Glutamatergic neuron (in vitro differentiated cells): Measurements from ENCODE around the gene E4F1. TPM values are rescaled to one million over a fixed set of nuclear protein-coding genes. Genes with fewer than 3 reads are reported as not detected.

ENCODE experiments used
- DNase-seq: peaks from one replicate; pipeline ENCODE4 v3.0.0; 2022
- H3K27ac Mint-ChIP-seq: one replicate; pipeline ENCODE4 v1.8.0; 2020; ENCODE audit warnings: mild to moderate bottlenecking, mixed read lengths, inconsistent platforms; ENCODE audit not compliant: unreplicated experiment
- H3K27me3 Mint-ChIP-seq: one replicate; pipeline ENCODE4 v1.8.0; 2020; ENCODE audit warnings: mild to moderate bottlenecking, moderate library complexity, mixed read lengths, inconsistent platforms; ENCODE audit not compliant: unreplicated experiment
- H3K36me3 Mint-ChIP-seq: one replicate; pipeline ENCODE4 v1.8.0; 2020; ENCODE audit warnings: mild to moderate bottlenecking, mixed read lengths, inconsistent platforms; ENCODE audit not compliant: unreplicated experiment
- H3K4me1 Mint-ChIP-seq: one replicate; pipeline ENCODE4 v1.8.0; 2020; ENCODE audit warnings: mild to moderate bottlenecking, low read depth, mixed read lengths, inconsistent platforms; ENCODE audit not compliant: unreplicated experiment
- H3K4me3 Mint-ChIP-seq: one replicate; pipeline ENCODE4 v1.8.0; 2020; ENCODE audit warnings: mild to moderate bottlenecking, mixed read lengths, inconsistent platforms; ENCODE audit not compliant: unreplicated experiment
- H3K9me3 Mint-ChIP-seq: one replicate; pipeline ENCODE4 v1.8.0; 2020; ENCODE audit warnings: mild to moderate bottlenecking, moderate library complexity, mixed read lengths, inconsistent platforms; ENCODE audit not compliant: unreplicated experiment
- CTCF ChIP-seq: fragments of 200-600 bp; sonication (generic); IDR thresholded peaks from one replicate; pipeline ENCODE4 v1.5.0; 2021; ENCODE audit not compliant: partially characterized antibody, unreplicated experiment
- total RNA-seq: library from RNA; stranded (reverse); fragmentation: NEBNext Ultra II Directional; extraction: Animal tissue kit (Norgen Biotek cat#: 25700); gene quantifications from one replicate; pipeline ENCODE4 v1.2.1, GENCODE V29; 2021; ENCODE audit not compliant: unreplicated experiment

Gene E4F1
- total RNA-seq, 1 donor from 2014 or later, result 53.4 TPM

GRCh38 chr16:2210009-2210332 is 13.4 kb upstream of the E4F1 start:
- TF ChIP-seq CTCF, result no peak
- peaks cover 13% of the 10 kb centered on the region for H3K27me3 Mint-ChIP-seq

GRCh38 chr16:2210386-2211365 is 12.7 kb upstream of the E4F1 start, which contains the start of gene BRICD5:
Gene BRICD5 (minus strand): TSS chr16:2210863. CDS start chr16:2210833, 30 bp downstream.
- Mint-ChIP-seq H3K4me1 (peaks cover 18% of the 10 kb centered on the region), H3K4me3 (no peak within 1 kb of the TSS), H3K9me3 (peaks cover 9% of the 10 kb centered on the region), H3K36me3 (no peaks in the 10 kb centered on the region), H3K27ac (no peak within 1 kb of the TSS), H3K27me3 (peaks cover 15% of the 10 kb centered on the region)
- no peak for TF ChIP-seq CTCF
- DNase-seq, result no peak

More at GRCh38 chr16:2210009-2210332, 13.4 kb upstream of the E4F1 start:
- Mint-ChIP-seq H3K9me3 (peaks cover 7% of the 10 kb centered on the region), H3K27ac (no peak overlapping the region), H3K36me3 (no peaks in the 10 kb centered on the region), H3K4me1 (peaks cover 16% of the 10 kb centered on the region), H3K4me3 (no peak overlapping the region)
- DNase-seq, result no peak

GRCh38 chr16:2211923-2212347 is 11.5 kb upstream of the E4F1 start:
- DNase-seq, result no peak
- no peak for TF ChIP-seq CTCF
- Mint-ChIP-seq H3K36me3 (no peaks in the 10 kb centered on the region), H3K4me1 (peaks cover 15% of the 10 kb centered on the region), H3K27ac (no peak overlapping the region), H3K4me3 (peak overlapping the region; percentile 46), H3K9me3 (peaks cover 7% of the 10 kb centered on the region), H3K27me3 (peaks cover 15% of the 10 kb centered on the region)

GRCh38 chr16:2212362-2213324 is 10.7 kb upstream of the E4F1 start:
- Mint-ChIP-seq H3K27ac (peak overlapping the region; percentile 28), H3K9me3 (peaks cover 4% of the 10 kb centered on the region)

More at GRCh38 chr16:2212362-2213324, 10.7 kb upstream of the E4F1 start:
- no peak for TF ChIP-seq CTCF
- peak overlapping the region; percentile 83 for H3K4me3 Mint-ChIP-seq
- peaks cover 11% of the 10 kb centered on the region for H3K27me3 Mint-ChIP-seq
- no peaks in the 10 kb centered on the region for H3K36me3 Mint-ChIP-seq
- peaks cover 12% of the 10 kb centered on the region for H3K4me1 Mint-ChIP-seq
- DNase-seq, result no peak
